ENCODE measurements around the gene PRSS16. TPM values are rescaled to one million over a fixed set of nuclear protein-coding genes. Genes with fewer than 3 reads are reported as not detected.

PRSS16 gene
- polyA plus RNA-seq, 4 donors, result 17.1 to 31.6 (median 21.6) TPM

GRCh38 chr6:27237089-27237803 is 10.3 kb upstream of the PRSS16 start:
- WGBS, 3 donors, result 14 to 17% (median 15%) methylated on average over 20 of the region's 20 CpGs
- Histone ChIP-seq H3K9me3 (ENCODE audit: control insufficient read depth in 2 of 2, insufficient read depth in 1 of 2, low read depth in 1 of 2, low read length in 1 of 2) (peaks cover 0 to 14% of the 10 kb centered on the region in 2 donors), H3K27ac (ENCODE audit: low read depth in 1 of 3, low read length in 2 of 3) (no peak overlapping the region), H3K36me3 (ENCODE audit: control insufficient read depth in 3 of 3, insufficient read depth in 2 of 3, low read depth in 1 of 3, low read length in 3 of 3) (no peaks in the 10 kb centered on the region), H3K4me3 (ENCODE audit: low read depth in 1 of 3, low read length in 3 of 3) (no peak overlapping the region), H3K4me1 (ENCODE audit: control insufficient read depth in 3 of 3, insufficient read depth in 2 of 3, low read depth in 1 of 3, low read length in 2 of 3) (peaks cover 0 to 5% (median 0%) of the 10 kb centered on the region in 3 donors), H3K27me3 (ENCODE audit: control insufficient read depth in 3 of 3, insufficient read depth in 3 of 3, low read length in 3 of 3) (peaks cover 0 to 62% (median 33%) of the 10 kb centered on the region in 3 donors)
- DNase-seq (peak in 1 of 2 donors; percentile 21), FAIRE-seq (no peak)

- 3 to 12% (median 7%) methylated on average over 41 of the region's 41 CpGs for WGBS, 3 donors
- Histone ChIP-seq H3K4me1 (ENCODE audit: control insufficient read depth in 3 of 3, insufficient read depth in 2 of 3, low read depth in 1 of 3, low read length in 2 of 3) (peaks cover 0 to 5% (median 0%) of the 10 kb centered on the region in 3 donors), H3K36me3 (ENCODE audit: control insufficient read depth in 3 of 3, insufficient read depth in 2 of 3, low read depth in 1 of 3, low read length in 3 of 3) (no peaks in the 10 kb centered on the region), H3K27me3 (ENCODE audit: control insufficient read depth in 3 of 3, insufficient read depth in 3 of 3, low read length in 3 of 3) (peaks cover 0 to 72% (median 40%) of the 10 kb centered on the region in 3 donors), H3K9me3 (ENCODE audit: control insufficient read depth in 2 of 2, insufficient read depth in 1 of 2, low read depth in 1 of 2, low read length in 1 of 2) (peaks cover 0 to 17% of the 10 kb centered on the region in 2 donors), H3K4me3 (ENCODE audit: low read depth in 1 of 3, low read length in 3 of 3) (no peak overlapping the region), H3K27ac (ENCODE audit: low read depth in 1 of 3, low read length in 2 of 3) (no peak overlapping the region)
- peak in 1 of 2 donors; percentile 40 for DNase-seq
- no peak for FAIRE-seq
Measured at GRCh38 chr6:27238010-27238983, 9.2 kb upstream of the PRSS16 start.

GRCh38 chr6:27239258-27239657 is 8.2 kb upstream of the PRSS16 start:
- Histone ChIP-seq H3K4me1 (ENCODE audit: control insufficient read depth in 3 of 3, insufficient read depth in 2 of 3, low read depth in 1 of 3, low read length in 2 of 3) (peaks cover 0 to 5% (median 0%) of the 10 kb centered on the region in 3 donors), H3K27me3 (ENCODE audit: control insufficient read depth in 3 of 3, insufficient read depth in 3 of 3, low read length in 3 of 3) (peaks cover 0 to 67% (median 37%) of the 10 kb centered on the region in 3 donors), H3K36me3 (ENCODE audit: control insufficient read depth in 3 of 3, insufficient read depth in 2 of 3, low read depth in 1 of 3, low read length in 3 of 3) (no peaks in the 10 kb centered on the region), H3K27ac (ENCODE audit: low read depth in 1 of 3, low read length in 2 of 3) (no peak overlapping the region), H3K9me3 (ENCODE audit: control insufficient read depth in 2 of 2, insufficient read depth in 1 of 2, low read depth in 1 of 2, low read length in 1 of 2) (peaks cover 0 to 17% of the 10 kb centered on the region in 2 donors), H3K4me3 (ENCODE audit: low read depth in 1 of 3, low read length in 3 of 3) (no peak overlapping the region)
- WGBS, 3 donors, result 78 to 82% (median 81%) methylated on average over 6 of the region's 6 CpGs
- DNase-seq, result no peak
- no peak for FAIRE-seq

GRCh38 chr6:27241443-27241842 is 6.1 kb upstream of the PRSS16 start:
- Histone ChIP-seq H3K27me3 (ENCODE audit: control insufficient read depth in 3 of 3, insufficient read depth in 3 of 3, low read length in 3 of 3) (peaks cover 0 to 50% (median 40%) of the 10 kb centered on the region in 3 donors), H3K9me3 (ENCODE audit: control insufficient read depth in 2 of 2, insufficient read depth in 1 of 2, low read depth in 1 of 2, low read length in 1 of 2) (peaks cover 0 to 17% of the 10 kb centered on the region in 2 donors), H3K36me3 (ENCODE audit: control insufficient read depth in 3 of 3, insufficient read depth in 2 of 3, low read depth in 1 of 3, low read length in 3 of 3) (no peaks in the 10 kb centered on the region), H3K4me1 (ENCODE audit: control insufficient read depth in 3 of 3, insufficient read depth in 2 of 3, low read depth in 1 of 3, low read length in 2 of 3) (peaks cover 0 to 5% (median 0%) of the 10 kb centered on the region in 3 donors), H3K27ac (ENCODE audit: low read depth in 1 of 3, low read length in 2 of 3) (no peak overlapping the region), H3K4me3 (ENCODE audit: low read depth in 1 of 3, low read length in 3 of 3) (no peak overlapping the region)
- no peak for FAIRE-seq
- no peak for DNase-seq
- WGBS, 3 donors, result 76 to 82% (median 81%) methylated on average over 7 of the region's 7 CpGs

- Histone ChIP-seq H3K4me3 (ENCODE audit: low read depth in 1 of 3, low read length in 3 of 3) (no peak overlapping the region), H3K36me3 (ENCODE audit: control insufficient read depth in 3 of 3, insufficient read depth in 2 of 3, low read depth in 1 of 3, low read length in 3 of 3) (no peaks in the 10 kb centered on the region), H3K27ac (ENCODE audit: low read depth in 1 of 3, low read length in 2 of 3) (no peak overlapping the region), H3K9me3 (ENCODE audit: control insufficient read depth in 2 of 2, insufficient read depth in 1 of 2, low read depth in 1 of 2, low read length in 1 of 2) (peaks cover 0 to 9% of the 10 kb centered on the region in 2 donors), H3K27me3 (ENCODE audit: control insufficient read depth in 3 of 3, insufficient read depth in 3 of 3, low read length in 3 of 3) (peaks cover 0 to 48% (median 42%) of the 10 kb centered on the region in 3 donors), H3K4me1 (ENCODE audit: control insufficient read depth in 3 of 3, insufficient read depth in 2 of 3, low read depth in 1 of 3, low read length in 2 of 3) (peaks cover 0 to 5% (median 0%) of the 10 kb centered on the region in 3 donors)
- WGBS, 3 donors, result 49 to 64% (median 59%) methylated on average over 14 of the region's 14 CpGs
- DNase-seq (no peak), FAIRE-seq (no peak)
Measured at GRCh38 chr6:27242589-27243265, 4.8 kb upstream of the PRSS16 start.

DNA sequence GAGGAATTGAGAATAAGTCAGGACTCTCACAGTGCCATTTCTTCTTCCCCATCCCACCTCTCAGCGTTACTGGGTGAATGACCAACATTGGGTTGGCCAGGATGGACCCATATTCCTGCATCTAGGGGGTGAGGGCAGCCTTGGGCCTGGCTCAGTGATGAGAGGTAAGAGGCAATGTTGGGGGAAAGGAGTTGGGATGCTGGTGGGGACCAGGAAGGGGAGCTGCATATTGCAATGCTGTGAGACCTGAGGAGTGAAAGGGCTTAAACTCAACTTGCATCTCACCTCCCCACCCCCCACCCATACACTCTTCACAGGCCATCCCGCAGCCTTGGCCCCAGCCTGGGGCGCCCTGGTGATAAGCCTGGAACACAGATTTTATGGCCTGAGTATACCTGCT is 1.3 kb downstream of the PRSS16 start:
- peaks cover 0 to 54% (median 31%) of the 10 kb centered on the region in 3 donors for H3K27me3 ChIP-seq (ENCODE audit: control insufficient read depth in 3 of 3, insufficient read depth in 3 of 3, low read length in 3 of 3)
- no peaks in the 10 kb centered on the region for H3K4me1 ChIP-seq (ENCODE audit: control insufficient read depth in 3 of 3, insufficient read depth in 2 of 3, low read depth in 1 of 3, low read length in 2 of 3)
- FAIRE-seq (no peak), DNase-seq (no peak)
- no peak overlapping the region for H3K4me3 ChIP-seq (ENCODE audit: low read depth in 1 of 3, low read length in 3 of 3)
- WGBS, 3 donors, result 51 to 75% (median 72%) methylated on average over 1 to 3 of the region's 3 CpGs
- H3K36me3 ChIP-seq (ENCODE audit: control insufficient read depth in 3 of 3, insufficient read depth in 2 of 3, low read depth in 1 of 3, low read length in 3 of 3), result no peaks in the 10 kb centered on the region
- H3K9me3 ChIP-seq (ENCODE audit: control insufficient read depth in 2 of 2, insufficient read depth in 1 of 2, low read depth in 1 of 2, low read length in 1 of 2), result no peaks in the 10 kb centered on the region
- no peak overlapping the region for H3K27ac ChIP-seq (ENCODE audit: low read depth in 1 of 3, low read length in 2 of 3)

GRCh38 chr6:27250277-27251111 is 3.0 kb downstream of the PRSS16 start:
- Histone ChIP-seq H3K27me3 (ENCODE audit: control insufficient read depth in 3 of 3, insufficient read depth in 3 of 3, low read length in 3 of 3) (peaks cover 0 to 63% (median 33%) of the 10 kb centered on the region in 3 donors), H3K4me3 (ENCODE audit: low read depth in 1 of 3, low read length in 3 of 3) (peak overlapping the region in 2 of 3 donors; percentile 67 to 69), H3K4me1 (ENCODE audit: control insufficient read depth in 3 of 3, insufficient read depth in 2 of 3, low read depth in 1 of 3, low read length in 2 of 3) (no peaks in the 10 kb centered on the region), H3K36me3 (ENCODE audit: control insufficient read depth in 3 of 3, insufficient read depth in 2 of 3, low read depth in 1 of 3, low read length in 3 of 3) (no peaks in the 10 kb centered on the region), H3K9me3 (ENCODE audit: control insufficient read depth in 2 of 2, insufficient read depth in 1 of 2, low read depth in 1 of 2, low read length in 1 of 2) (no peaks in the 10 kb centered on the region), H3K27ac (ENCODE audit: low read depth in 1 of 3, low read length in 2 of 3) (peak overlapping the region in 2 of 3 donors; percentile 47 to 49)
- 3 to 6% (median 6%) methylated on average over 34 to 35 of the region's 35 CpGs for whole genome bisulfite sequencing, 3 donors
- FAIRE-seq (no peak), DNase-seq (no peak)

All from small intestine (tissue), 7 donors.